HepG2 (cell line): ENCODE results near the gene LTB4R2. TPM values are rescaled to one million over a fixed set of nuclear protein-coding genes. Genes with fewer than 3 reads are reported as not detected.

ENCODE experiments used
- BRD4 ChIP-seq: sonication (generic); formaldehyde crosslinking; IDR thresholded peaks from 2 replicates; pipeline ENCODE4 v1.4.0; 2020; ENCODE audit warnings: missing genetic modification reagents
- FIP1L1 ChIP-seq: fragments of 200-400 bp; formaldehyde crosslinking; IDR thresholded peaks from 2 replicates; pipeline ENCODE4 v1.6.1; 2018; ENCODE audit warnings: low read depth, mild to moderate bottlenecking, low read length, moderate library complexity, borderline replicate concordance; ENCODE audit not compliant: insufficient read depth
- FOXJ3 ChIP-seq: sonication (generic); formaldehyde crosslinking; IDR thresholded peaks from 2 replicates; pipeline ENCODE4 v1.4.0; 2020; ENCODE audit warnings: missing genetic modification reagents, mild to moderate bottlenecking, borderline replicate concordance
- GATAD1 ChIP-seq: IDR thresholded peaks from 2 replicates; pipeline ENCODE4 v1.6.1; 2016; ENCODE audit warnings: missing genetic modification reagents, missing compliant biosample characterization
- GTF2F1 ChIP-seq: fragments of 150-350 bp; IDR thresholded peaks from 2 replicates; pipeline ENCODE4 v1.6.1; 2014; ENCODE audit warnings: low read length
- HDAC2 ChIP-seq: sonication (generic); formaldehyde crosslinking; IDR thresholded peaks from 2 replicates; pipeline ENCODE4 v1.4.0; 2020; ENCODE audit warnings: missing genetic modification reagents
- HNF4G ChIP-seq, 2 experiments: sonication (generic) in 1 of 2; formaldehyde crosslinking in 1 of 2; IDR thresholded peaks; 2 replicates each; pipeline versions ENCODE4 v1.4.0 to v1.6.1; 2011 to 2020; ENCODE audit warnings: borderline replicate concordance in 2 of 2, low read depth in 2 of 2, mild to moderate bottlenecking in 2 of 2, low read length in 1 of 2, missing genetic modification reagents in 1 of 2, moderate library complexity in 1 of 2
- MAFG ChIP-seq: sonication (generic); formaldehyde crosslinking; IDR thresholded peaks from 2 replicates; pipeline ENCODE4 v1.5.1; 2020; ENCODE audit warnings: mild to moderate bottlenecking, missing genetic modification reagents
- MED1 ChIP-seq: sonication (generic); formaldehyde crosslinking; IDR thresholded peaks from 2 replicates; pipeline ENCODE4 v1.4.0; 2020; ENCODE audit warnings: missing genetic modification reagents
- PAWR ChIP-seq: sonication (generic); formaldehyde crosslinking; IDR thresholded peaks from 2 replicates; pipeline ENCODE4 v1.4.0; 2020; ENCODE audit warnings: missing genetic modification reagents, mild to moderate bottlenecking, borderline replicate concordance
- RCOR2 ChIP-seq: IDR thresholded peaks from 2 replicates; pipeline ENCODE4 v1.6.1; 2016; ENCODE audit warnings: missing biosample characterization, missing genetic modification reagents
- RXRA ChIP-seq: sonication (generic); formaldehyde crosslinking; IDR thresholded peaks from 2 replicates; pipeline ENCODE4 v1.5.1; 2020; ENCODE audit warnings: missing genetic modification reagents
- SOX13 ChIP-seq, 3 experiments: fragments of 450-650 bp in 1 of 3; sonication (generic) in 1 of 3; formaldehyde crosslinking in 1 of 3; IDR thresholded peaks in 2 of 3; conservative IDR thresholded peaks in 1 of 3; 2 replicates each; pipeline versions ENCODE4 v1.5.0 to v1.6.1; 2016 to 2020; ENCODE audit warnings: antibody characterized with exemption in 1 of 3, mild to moderate bottlenecking in 1 of 3, missing compliant biosample characterization in 1 of 3, missing genetic modification reagents in 1 of 3, moderate library complexity in 1 of 3
- SP1 ChIP-seq, 2 experiments: fragments of 450-650 bp in 1 of 2; sonication (generic) in 1 of 2; formaldehyde crosslinking in 1 of 2; IDR thresholded peaks; 2 replicates each; pipeline versions ENCODE4 v1.4.0 to v1.6.1; 2016 to 2020; ENCODE audit warnings: missing genetic modification reagents in 1 of 2
- ZBTB37 ChIP-seq: sonication (generic); formaldehyde crosslinking; IDR thresholded peaks from 2 replicates; pipeline ENCODE4 v1.4.0; 2020; ENCODE audit warnings: mild to moderate bottlenecking, missing genetic modification reagents
- ZBTB42 ChIP-seq: sonication (generic); formaldehyde crosslinking; IDR thresholded peaks from 2 replicates; pipeline ENCODE4 v1.5.0; 2020; ENCODE audit warnings: mild to moderate bottlenecking, missing genetic modification reagents
- ZIK1 ChIP-seq: sonication (generic); formaldehyde crosslinking; IDR thresholded peaks from 2 replicates; pipeline ENCODE4 v1.5.0; 2020; ENCODE audit warnings: mild to moderate bottlenecking, low read depth, missing genetic modification reagents, borderline replicate concordance
- ZNF180 ChIP-seq: sonication (generic); formaldehyde crosslinking; IDR thresholded peaks from 2 replicates; pipeline ENCODE4 v1.4.0; 2020; ENCODE audit warnings: low read depth, missing genetic modification reagents, borderline replicate concordance
- ZNF235 ChIP-seq: sonication (generic); formaldehyde crosslinking; IDR thresholded peaks from 2 replicates; pipeline ENCODE4 v1.8.1; 2023; ENCODE audit warnings: mild to moderate bottlenecking, missing genetic modification reagents, borderline replicate concordance
- ZNF317 ChIP-seq: sonication (generic); formaldehyde crosslinking; IDR thresholded peaks from 2 replicates; pipeline ENCODE4 v1.5.0; 2020; ENCODE audit warnings: mild to moderate bottlenecking, missing genetic modification reagents
- ZNF430 ChIP-seq: sonication (generic); formaldehyde crosslinking; IDR thresholded peaks from 2 replicates; pipeline ENCODE4 v1.9.0; 2021; ENCODE audit warnings: mild to moderate bottlenecking, missing genetic modification reagents
- ZNF432 ChIP-seq: sonication (generic); formaldehyde crosslinking; IDR thresholded peaks from 2 replicates; pipeline ENCODE4 v1.5.0; 2020; ENCODE audit warnings: missing genetic modification reagents, mild to moderate bottlenecking, borderline replicate concordance
- ZNF484 ChIP-seq: sonication (generic); formaldehyde crosslinking; IDR thresholded peaks from 2 replicates; pipeline ENCODE4 v1.5.1; 2020; ENCODE audit warnings: mild to moderate bottlenecking, low read depth, missing genetic modification reagents, borderline replicate concordance
- ZNF543 ChIP-seq: sonication (generic); formaldehyde crosslinking; IDR thresholded peaks from 2 replicates; pipeline ENCODE4 v1.4.0; 2020; ENCODE audit warnings: mild to moderate bottlenecking, missing genetic modification reagents
- ZNF564 ChIP-seq: sonication (generic); formaldehyde crosslinking; IDR thresholded peaks from 2 replicates; pipeline ENCODE4 v1.8.1; 2023; ENCODE audit warnings: mild to moderate bottlenecking, missing genetic modification reagents
- ZNF577 ChIP-seq: sonication (generic); formaldehyde crosslinking; IDR thresholded peaks from 2 replicates; pipeline ENCODE4 v1.4.0; 2020; ENCODE audit warnings: mild to moderate bottlenecking, low read depth, missing genetic modification reagents, borderline replicate concordance
- ZNF670 ChIP-seq: sonication (generic); formaldehyde crosslinking; IDR thresholded peaks from 2 replicates; pipeline ENCODE4 v1.8.0; 2022; ENCODE audit warnings: mild to moderate bottlenecking, missing genetic modification reagents, borderline replicate concordance
- ZNF720 ChIP-seq: sonication (generic); formaldehyde crosslinking; IDR thresholded peaks from 2 replicates; pipeline ENCODE4 v1.4.0; 2020; ENCODE audit warnings: missing genetic modification reagents
- ZNF75D ChIP-seq: sonication (generic); formaldehyde crosslinking; IDR thresholded peaks from 2 replicates; pipeline ENCODE4 v1.8.1; 2023; ENCODE audit warnings: missing genetic modification reagents, mild to moderate bottlenecking, borderline replicate concordance
- polyA plus RNA-seq, 8 experiments: library from polyadenylated mRNA; depleted of rRNA in 3 of 8; stranded (reverse) in 7 of 8; unstranded in 1 of 8; fragments of >200 nt; fragmentation: Illumina TruSeq in 4 of 8; extraction: Trizol in 4 of 8; gene quantifications; 2 replicates each; pipeline versions ENCODE4 v1.2.1 to v1.2.3, GENCODE V29; 2011 to 2016; ENCODE audit warnings: low read depth in 4 of 8, missing spikeins in 1 of 8, mixed read lengths in 1 of 8; ENCODE audit not compliant: insufficient read depth in 1 of 8
- total RNA-seq, 5 experiments: library from RNA; depleted of rRNA; stranded (reverse); fragments of >200 nt; fragmentation: Illumina TruSeq; extraction: Trizol; gene quantifications; 2 replicates each; pipeline ENCODE4 v1.2.3, GENCODE V29; 2016; ENCODE audit warnings: low read depth in 1 of 5

The LTB4R2 gene
- total and polyA plus RNA-seq, 2 of the 13 experiments (the other 11 are each of a cell fraction or from before 2014, with no cell fraction given): 3.9 to 6.9 TPM

DNA sequence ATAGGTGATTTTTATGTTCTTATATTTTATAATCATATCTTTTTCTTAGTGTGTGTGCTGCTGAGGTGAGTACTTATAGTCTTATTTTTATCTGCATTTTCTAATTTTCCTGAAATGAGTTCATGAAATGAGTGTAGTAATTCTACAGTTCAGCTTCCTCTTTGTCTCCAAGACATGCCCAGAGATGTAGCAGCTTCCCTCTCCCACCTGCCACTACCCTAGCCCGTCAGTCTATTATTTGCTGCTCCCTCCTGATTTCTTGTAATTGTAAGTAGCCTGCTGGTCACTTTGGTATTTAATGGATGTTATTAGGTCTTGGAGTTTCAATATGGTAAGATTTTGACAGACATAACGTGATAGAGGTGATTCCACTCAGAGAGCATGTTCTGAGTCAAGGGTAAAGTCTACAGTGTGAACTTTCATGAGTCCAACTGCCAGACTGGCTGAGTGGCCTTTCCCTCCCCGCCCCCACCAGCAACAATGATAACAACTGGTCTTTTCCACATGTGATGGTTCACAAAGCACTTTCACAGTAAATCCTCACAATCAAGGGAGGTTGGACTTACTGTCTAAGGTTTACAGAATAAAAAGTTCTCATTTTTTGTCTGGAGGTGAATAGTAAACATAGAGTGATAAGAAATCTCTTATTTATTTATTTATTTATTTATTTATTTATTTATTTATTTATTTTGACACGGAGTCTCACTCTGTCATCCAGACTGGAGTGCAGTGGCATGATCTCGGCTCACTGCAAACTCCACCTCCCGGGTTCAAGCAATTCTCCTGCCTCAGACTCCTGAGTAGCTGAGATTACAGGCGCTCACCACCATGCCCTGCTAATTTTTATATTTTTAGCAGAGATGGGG, 34.1 kb downstream of the LTB4R2 start (continued):
- TF ChIP-seq GATAD1 (CRISPR knock-in tag) (0 out of 2 replicates have a peak, but pooled peaks have one; percentile 5), ZNF180 (CRISPR knock-in tag) (no peak), ZBTB42 (CRISPR knock-in tag) (no peak), ZNF235 (CRISPR knock-in tag) (no peak), ZNF75D (CRISPR knock-in tag) (no peak), GTF2F1 (no peak), ZNF484 (CRISPR knock-in tag) (no peak), SOX13 (IDR thresholded peaks at IDR 0.05) (0 out of 2 replicates have a peak, but pooled peaks have one; percentile 50), SOX13 (CRISPR knock-in tag; conservative IDR thresholded peaks at IDR 0.05 in 1 of 2, IDR thresholded peaks at IDR 0.05 in 1 of 2) (peak in 1 of 2 experiments; percentile 50; a peak in 1 of 4 replicates), ZNF577 (CRISPR knock-in tag) (no peak), ZNF720 (CRISPR knock-in tag) (no peak), FIP1L1 (no peak), ZNF670 (CRISPR knock-in tag) (0 out of 2 replicates have a peak, but pooled peaks have one; percentile 50), HNF4G (IDR thresholded peaks at IDR 0.05; ENCODE audit: borderline replicate concordance, low read depth, low read length) (peak; percentile 78), HNF4G (CRISPR knock-in tag; IDR thresholded peaks at IDR 0.05; ENCODE audit: borderline replicate concordance, low read depth) (peak; percentile 63; the same call in 1 of the 2 replicates), ZNF543 (CRISPR knock-in tag) (no peak), SP1 (IDR thresholded peaks at IDR 0.05) (no peak), SP1 (CRISPR knock-in tag; IDR thresholded peaks at IDR 0.05) (no peak), ZNF317 (CRISPR knock-in tag) (no peak), RXRA (CRISPR knock-in tag) (no peak; the same call in 1 of the 2 replicates), ZNF430 (CRISPR knock-in tag) (0 out of 2 replicates have a peak, but pooled peaks have one; percentile 23), PAWR (CRISPR knock-in tag) (0 out of 2 replicates have a peak, but pooled peaks have one; percentile 45), ZNF432 (CRISPR knock-in tag) (no peak), MAFG (no peak), FOXJ3 (CRISPR knock-in tag) (no peak), ZNF564 (no peak), ZIK1 (CRISPR knock-in tag) (no peak), HDAC2 (peak; percentile 32; the same call in 1 of the 2 replicates), ZBTB37 (CRISPR knock-in tag) (no peak), BRD4 (CRISPR knock-in tag) (no peak), RCOR2 (CRISPR knock-in tag) (peak; percentile 44; the same call in 1 of the 2 replicates), MED1 (CRISPR knock-in tag) (0 out of 2 replicates have a peak, but pooled peaks have one; percentile 13)
